HepG2 (cell line): ENCODE measurements around the gene NOXO1. TPM values are rescaled to one million over a fixed set of nuclear protein-coding genes. Genes with fewer than 3 reads are reported as not detected.

Source experiments
- ATAC-seq: fragments of 200-7000 bp; cut with Tn5 transposase; 3 replicates; pipeline ENCODE4 v1.9.1; 2020; ENCODE audit warnings: mild to moderate bottlenecking, moderate library complexity
- BruUV-seq: library from RNA; stranded (reverse); fragments of 400-500 nt; replicated peaks from 2 replicates; lab custom pipeline; 2021; lab: Mats Ljungman, UMichigan
- CTCF ChIA-PET: fragments of 300-600 bp; formaldehyde crosslinking; extraction: SDS; loops from one replicate; lab custom pipeline; 2021; ENCODE audit warnings: low total read pairs, inconsistent platforms, low intra/inter-chr PET ratio; lab: Yijun Ruan, JAX
- POLR2A ChIA-PET: fragments of 350-600 bp; sonication (Branson Sonifier 250); formaldehyde crosslinking; loops from one replicate; lab custom pipeline; 2020; ENCODE audit warnings: antibody characterized with exemption, inconsistent platforms; lab: Yijun Ruan, JAX
- DNase-seq: peaks from one replicate; pipeline ENCODE4 v3.0.0-alpha.2; 2015; ENCODE audit warnings: low spot score
- FAIRE-seq: peaks from 3 replicates; lab custom pipeline; 2011; peaks lifted over from hg19 to GRCh38; lab: Jason Lieb, UNC
- H2AFZ ChIP-seq: one replicate; pipeline ENCODE4 v1.6.1; 2011; ENCODE audit warnings: low read length, inconsistent platforms
- H3K27ac ChIP-seq: fragments of 300-600 bp; 3 replicates; pipeline ENCODE4 v1.8.0; 2011; ENCODE audit warnings: mixed run types, mild to moderate bottlenecking, mixed read lengths, low read length, inconsistent platforms; ENCODE audit not compliant: insufficient read depth; ENCODE audit errors: extremely low read length
- H3K27me3 ChIP-seq, 2 experiments: fragments of 200-600 bp in 1 of 2; 2 replicates in 1 of 2; 3 replicates in 1 of 2; pipeline versions ENCODE4 v1.6.0 to v1.8.0; 2011; ENCODE audit warnings: low read length in 2 of 2, mild to moderate bottlenecking in 2 of 2, moderate library complexity in 2 of 2, inconsistent platforms in 1 of 2; ENCODE audit not compliant: insufficient read depth in 2 of 2, control insufficient read depth in 1 of 2
- H3K36me3 ChIP-seq, 2 experiments: fragments of 200-600 bp in 1 of 2; replicated peaks in 1 of 2; 2 replicates in 1 of 2; 3 replicates in 1 of 2; pipeline versions ENCODE4 v1.5.1 to v1.8.0; 2011; ENCODE audit warnings: low read length in 2 of 2, inconsistent platforms in 1 of 2; ENCODE audit not compliant: insufficient read depth in 2 of 2, control insufficient read depth in 1 of 2
- H3K4me1 ChIP-seq: 2 replicates; pipeline ENCODE4 v1.5.1; 2012; ENCODE audit warnings: low read length, inconsistent platforms; ENCODE audit not compliant: insufficient read depth
- H3K4me2 ChIP-seq: 2 replicates; pipeline ENCODE4 v1.6.0; 2011; ENCODE audit warnings: low read depth, low read length, inconsistent platforms
- H3K4me3 ChIP-seq, 3 experiments: fragments of 200-600 bp in 1 of 3; sonication (generic), shearing (Covaris generic) in 1 of 3; replicated peaks in 1 of 3; 2 replicates each; pipeline ENCODE4 v1.5.1; 2011 to 2016; ENCODE audit warnings: low read length in 3 of 3, inconsistent platforms in 2 of 3, low read depth in 2 of 3, mild to moderate bottlenecking in 2 of 3, control low read depth in 1 of 3, mixed read lengths in 1 of 3; ENCODE audit not compliant: insufficient read depth in 1 of 3
- H3K79me2 ChIP-seq: one replicate; pipeline ENCODE4 v1.6.1; 2011; ENCODE audit warnings: low read length, inconsistent platforms; ENCODE audit not compliant: insufficient read depth
- H3K9ac ChIP-seq: 2 replicates; pipeline ENCODE4 v1.6.0; 2011; ENCODE audit warnings: mild to moderate bottlenecking, low read depth, low read length, inconsistent platforms; ENCODE audit not compliant: insufficient read depth
- H3K9me3 ChIP-seq: 2 replicates; pipeline ENCODE4 v1.5.1; 2012; ENCODE audit warnings: mild to moderate bottlenecking, low read length
- H4K20me1 ChIP-seq: 2 replicates; pipeline ENCODE4 v1.6.0; 2011; ENCODE audit warnings: inconsistent platforms, mild to moderate bottlenecking, low read length, moderate library complexity; ENCODE audit not compliant: insufficient read depth
- AKAP8 ChIP-seq: sonication (generic); formaldehyde crosslinking; IDR thresholded peaks from 2 replicates; pipeline ENCODE4 v1.5.1; 2020; ENCODE audit warnings: mild to moderate bottlenecking, missing genetic modification reagents
- CTCF ChIP-seq: sonication (generic); formaldehyde crosslinking; IDR thresholded peaks from 2 replicates; pipeline ENCODE4 v1.5.0; 2020; ENCODE audit warnings: mild to moderate bottlenecking, missing genetic modification reagents, moderate library complexity
- DBP ChIP-seq: sonication (generic); formaldehyde crosslinking; IDR thresholded peaks from 2 replicates; pipeline ENCODE4 v1.4.0; 2020; ENCODE audit warnings: missing genetic modification reagents; ENCODE audit errors: not compliant biosample characterization
- FOXP1 ChIP-seq, 2 experiments: fragments of 450-650 bp in 1 of 2; IDR thresholded peaks; 2 replicates each; pipeline ENCODE4 v1.6.1; 2017 to 2018; ENCODE audit warnings: antibody characterized with exemption in 1 of 2
- MAFG ChIP-seq: sonication (generic); formaldehyde crosslinking; IDR thresholded peaks from 2 replicates; pipeline ENCODE4 v1.5.1; 2020; ENCODE audit warnings: mild to moderate bottlenecking, missing genetic modification reagents
- MAX ChIP-seq: IDR thresholded peaks from 2 replicates; pipeline ENCODE4 v1.6.1; 2012; ENCODE audit warnings: inconsistent platforms
- MEIS2 ChIP-seq: sonication (generic); formaldehyde crosslinking; IDR thresholded peaks from 2 replicates; pipeline ENCODE4 v1.9.0; 2021; ENCODE audit warnings: mild to moderate bottlenecking, missing genetic modification reagents
- NAIF1 ChIP-seq: sonication (generic); formaldehyde crosslinking; IDR thresholded peaks from 2 replicates; pipeline ENCODE4 v1.5.0; 2020; ENCODE audit warnings: mild to moderate bottlenecking, missing genetic modification reagents, borderline replicate concordance
- NR2F6 ChIP-seq, 2 experiments: IDR thresholded peaks; 2 replicates each; pipeline ENCODE4 v1.6.1; 2016; ENCODE audit warnings: antibody characterized with exemption in 1 of 2, mild to moderate bottlenecking in 1 of 2
- ZNF333 ChIP-seq: sonication (generic); formaldehyde crosslinking; IDR thresholded peaks from 2 replicates; pipeline ENCODE4 v1.4.0; 2020; ENCODE audit warnings: mild to moderate bottlenecking, missing genetic modification reagents, borderline replicate concordance
- ZNF451 ChIP-seq: sonication (generic); formaldehyde crosslinking; IDR thresholded peaks from 2 replicates; pipeline ENCODE4 v1.5.0; 2020; ENCODE audit warnings: mild to moderate bottlenecking, missing genetic modification reagents
- ZNF530 ChIP-seq: sonication (generic); formaldehyde crosslinking; IDR thresholded peaks from 2 replicates; pipeline ENCODE4 v1.5.0; 2020; ENCODE audit warnings: low read depth, mild to moderate bottlenecking, missing genetic modification reagents
- ZNF543 ChIP-seq: sonication (generic); formaldehyde crosslinking; IDR thresholded peaks from 2 replicates; pipeline ENCODE4 v1.4.0; 2020; ENCODE audit warnings: mild to moderate bottlenecking, missing genetic modification reagents
- ZNF546 ChIP-seq: sonication (generic); formaldehyde crosslinking; conservative IDR thresholded peaks from 2 replicates; pipeline ENCODE4 v1.8.1; 2023; ENCODE audit warnings: mild to moderate bottlenecking, missing genetic modification reagents
- ZNF567 ChIP-seq: sonication (generic); formaldehyde crosslinking; IDR thresholded peaks from 2 replicates; pipeline ENCODE4 v1.8.1; 2023; ENCODE audit warnings: mild to moderate bottlenecking, missing genetic modification reagents, borderline replicate concordance
- ZNF704 ChIP-seq: sonication (generic); formaldehyde crosslinking; IDR thresholded peaks from 2 replicates; pipeline ENCODE4 v1.8.1; 2023; ENCODE audit warnings: mild to moderate bottlenecking, inconsistent platforms, moderate library complexity, missing genetic modification reagents, borderline replicate concordance
- WGBS: methylation state at CpG from one replicate; pipeline ENCODE4 v1.1.6; 2017; ENCODE audit warnings: low lambda C conversion rate; 5-methylcytosine and 5-hydroxymethylcytosine counted together
- in situ Hi-C: cut with HindIII; loops from 2 replicates; pipeline ENCODE4 v1.10.0; 2017; ENCODE audit warnings: low pct_unique_long_range_greater_than_20kb; ENCODE audit not compliant: extremely low pct_ligation_motif_present
- intact Hi-C: fragments of 100-400 bp; cut with micrococcal nuclease; formaldehyde crosslinking; loops from one replicate; pipeline ENCODE4 v1.10.0; 2022; ENCODE audit not compliant: unreplicated experiment
- polyA plus RNA-seq, 8 experiments: library from polyadenylated mRNA; depleted of rRNA in 3 of 8; stranded (reverse) in 7 of 8; unstranded in 1 of 8; fragments of >200 nt; fragmentation: Illumina TruSeq in 4 of 8; extraction: Trizol in 4 of 8; gene quantifications; 2 replicates each; pipeline versions ENCODE4 v1.2.1 to v1.2.3, GENCODE V29; 2011 to 2016; ENCODE audit warnings: low read depth in 4 of 8, missing spikeins in 1 of 8, mixed read lengths in 1 of 8; ENCODE audit not compliant: insufficient read depth in 1 of 8
- total RNA-seq, 5 experiments: library from RNA; depleted of rRNA; stranded (reverse); fragments of >200 nt; fragmentation: Illumina TruSeq; extraction: Trizol; gene quantifications; 2 replicates each; pipeline ENCODE4 v1.2.3, GENCODE V29; 2016; ENCODE audit warnings: low read depth in 1 of 5

Gene NOXO1
- total and polyA plus RNA-seq, 2 of the 13 experiments (the other 11 are each of a cell fraction or from before 2014, with no cell fraction given) = 0.69 to 1.4 TPM

- TF ChIP-seq NR2F6 (IDR thresholded peaks at IDR 0.05) = no peak
- 0 out of 2 replicates have a peak, but pooled peaks have one; percentile 13 for TF ChIP-seq NR2F6 (CRISPR knock-in tag; IDR thresholded peaks at IDR 0.05)
- no peak for TF ChIP-seq ZNF567 (CRISPR knock-in tag)
- peak; percentile 56 for TF ChIP-seq CTCF (CRISPR knock-in tag)
- 0 out of 2 replicates have a peak, but pooled peaks have one; percentile 19 for TF ChIP-seq MAX
Measured at GRCh38 chr16:1946495-1947368, 34.5 kb downstream of the NOXO1 start (continued).

- Histone ChIP-seq H2AFZ (no peak overlapping the region), H3K4me2 (peak overlapping the region; percentile 27; the same call in 1 of the 2 replicates), H4K20me1 (no peaks in the 10 kb centered on the region; the same call in 1 of the 2 replicates), H3K79me2 (peaks cover 14% of the 10 kb centered on the region), H3K27ac (no peak overlapping the region), H3K27me3 (peaks cover 0 to 5% of the 10 kb centered on the region in 2 experiments; a peak in 1 of 5 replicates), H3K9me3 (no peaks in the 10 kb centered on the region), H3K4me3 (no peak overlapping the region), H3K4me1 (peaks cover 47% of the 10 kb centered on the region), H3K9ac (no peak overlapping the region), H3K36me3 (no peaks in the 10 kb centered on the region)
- ChIA-PET POLR2A (interaction anchor here (1.0 to 3.2 kb wide), 9 partner anchors 10 to 1141 kb away, joined by 3 to 18 read pairs (median 4); partner anchors contain the start of genes RPS2, TBL3 and TRAF7), CTCF (no interaction called here)
- in situ Hi-C loops = no loop called here
- DNase-seq (no peak), ATAC-seq (no peak), FAIRE-seq (no peak)
- TF ChIP-seq NAIF1 (CRISPR knock-in tag) (no peak), AKAP8 (CRISPR knock-in tag) (no peak), ZNF704 (no peak), DBP (CRISPR knock-in tag) (no peak), ZNF530 (CRISPR knock-in tag) (no peak), ZNF451 (CRISPR knock-in tag) (no peak), MAFG (CRISPR knock-in tag) (no peak), MEIS2 (CRISPR knock-in tag) (no peak), FOXP1 (IDR thresholded peaks at IDR 0.05) (no peak), FOXP1 (CRISPR knock-in tag; IDR thresholded peaks at IDR 0.05) (no peak), ZNF543 (CRISPR knock-in tag) (no peak), ZNF546 (CRISPR knock-in tag) (no peak), ZNF333 (CRISPR knock-in tag) (no peak)
- 55% methylated on average over 10 of the region's 19 CpGs for WGBS
- intact Hi-C loops = no loop called here
- BruUV-seq = no TSS peak
Measured at GRCh38 chr16:1945559-1946391, 35.5 kb downstream of the NOXO1 start.
